ENCODE measurements around the gene SLC22A9. TPM values are rescaled to one million over a fixed set of nuclear protein-coding genes. Genes with fewer than 3 reads are reported as not detected.

SLC22A9 gene
- total and polyA plus RNA-seq, 10 of the 15 experiments (the other 5 are each of a cell fraction or from before 2014, with no cell fraction given): 0.03 to 0.06 TPM; not detected in 8

DNA sequence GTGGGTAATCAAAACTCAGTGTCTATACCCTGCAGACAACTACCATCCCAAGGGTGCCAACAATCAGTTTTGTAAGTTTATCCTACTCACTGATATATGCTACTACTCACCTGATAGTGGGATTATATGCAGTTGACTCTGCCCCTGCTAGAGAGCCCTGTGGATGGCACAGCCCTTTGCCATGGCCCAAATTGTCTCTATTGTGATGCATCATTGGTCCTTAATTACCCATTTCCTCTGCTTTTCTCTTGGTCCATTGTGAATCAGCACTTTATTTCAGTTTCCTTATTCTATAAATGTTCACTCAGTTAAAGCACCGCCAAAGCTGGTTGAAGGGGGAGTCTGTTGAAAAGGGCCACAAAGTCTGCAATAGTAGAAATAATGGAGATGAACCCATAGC, 79.1 kb downstream of the SLC22A9 start:
- H3K9ac ChIP-seq (ENCODE audit: control insufficient read depth, insufficient read depth, low read length): no peak overlapping the region
- no peaks in the 10 kb centered on the region for H3K79me2 ChIP-seq (ENCODE audit: control insufficient read depth, insufficient read depth, low read length)
- POLR2A ChIA-PET: no interaction called here
- H3K4me2 ChIP-seq (ENCODE audit: control insufficient read depth, insufficient read depth): no peak overlapping the region
- no peaks in the 10 kb centered on the region for H3K9me3 ChIP-seq (replicated peaks; ENCODE audit: control insufficient read depth, insufficient read depth, low read length)
- WGBS (ENCODE audit: insufficient coverage, insufficient replicate concordance, low lambda C conversion rate, missing lambda C conversion rate): 0% methylated on average over 1 of the region's 1 CpG
- H3K4me1 ChIP-seq (ENCODE audit: control insufficient read depth, insufficient read depth, low read length): no peaks in the 10 kb centered on the region
- no peak for FAIRE-seq
- CTCF ChIA-PET: no interaction called here
- no peaks in the 10 kb centered on the region for H3K36me3 ChIP-seq (ENCODE audit: control insufficient read depth in 2 of 2, insufficient read depth in 2 of 2, low read length in 1 of 2)
- in situ Hi-C loops (cut with MboI) (no loop called here), intact Hi-C loops (cut with micrococcal nuclease; ENCODE audit: unreplicated experiment) (no loop called here)
- no peak for ATAC-seq
- SMC1A ChIA-PET (ENCODE audit: uncharacterized antibody, unreplicated experiment): no interaction called here
- TF ChIP-seq WRNIP1 (IDR thresholded peaks at IDR 0.05; ENCODE audit: borderline replicate concordance, low read depth, low read length): no peak
- no peak for TF ChIP-seq NR2C2 (IDR thresholded peaks at IDR 0.05; ENCODE audit: borderline replicate concordance, control insufficient read depth, insufficient read length, low read depth)
- TF ChIP-seq BACH1 (IDR thresholded peaks at IDR 0.05; ENCODE audit: borderline replicate concordance): no peak
- no peak for TF ChIP-seq RBBP5 (conservative IDR thresholded peaks at IDR 0.05)
- TF ChIP-seq, protein P1, sequence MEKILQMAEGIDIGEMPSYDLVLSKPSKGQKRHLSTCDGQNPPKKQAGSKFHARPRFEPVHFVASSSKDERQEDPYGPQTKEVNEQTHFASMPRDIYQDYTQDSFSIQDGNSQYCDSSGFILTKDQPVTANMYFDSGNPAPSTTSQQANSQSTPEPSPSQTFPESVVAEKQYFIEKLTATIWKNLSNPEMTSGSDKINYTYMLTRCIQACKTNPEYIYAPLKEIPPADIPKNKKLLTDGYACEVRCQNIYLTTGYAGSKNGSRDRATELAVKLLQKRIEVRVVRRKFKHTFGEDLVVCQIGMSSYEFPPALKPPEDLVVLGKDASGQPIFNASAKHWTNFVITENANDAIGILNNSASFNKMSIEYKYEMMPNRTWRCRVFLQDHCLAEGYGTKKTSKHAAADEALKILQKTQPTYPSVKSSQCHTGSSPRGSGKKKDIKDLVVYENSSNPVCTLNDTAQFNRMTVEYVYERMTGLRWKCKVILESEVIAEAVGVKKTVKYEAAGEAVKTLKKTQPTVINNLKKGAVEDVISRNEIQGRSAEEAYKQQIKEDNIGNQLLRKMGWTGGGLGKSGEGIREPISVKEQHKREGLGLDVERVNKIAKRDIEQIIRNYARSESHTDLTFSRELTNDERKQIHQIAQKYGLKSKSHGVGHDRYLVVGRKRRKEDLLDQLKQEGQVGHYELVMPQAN (conservative IDR thresholded peaks at IDR 0.05): no peak
- no peak for TF ChIP-seq SPI1 (IDR thresholded peaks at IDR 0.05; ENCODE audit: borderline replicate concordance, insufficient read depth, low read depth, low read length)
- DNase-seq (ENCODE audit: low read depth, low spot score): no peak
- H3K4me3 ChIP-seq: no peak overlapping the region
- H4K20me1 ChIP-seq (ENCODE audit: control insufficient read depth, insufficient read depth): no peaks in the 10 kb centered on the region
- H3K27ac ChIP-seq (ENCODE audit: control insufficient read depth, insufficient read depth): no peak overlapping the region
- no peaks in the 10 kb centered on the region; a peak in 1 of 4 replicates for H3K27me3 ChIP-seq (replicated peaks in 1 of 2; ENCODE audit: control insufficient read depth in 2 of 2, insufficient read depth in 2 of 2, low read length in 1 of 2)
- RAD21 ChIA-PET (ENCODE audit: unreplicated experiment): no interaction called here
- H2AFZ ChIP-seq (ENCODE audit: control insufficient read depth, low read depth, low read length): no peak overlapping the region
- no TSS peak for BruUV-seq (replicated peaks)

DNA sequence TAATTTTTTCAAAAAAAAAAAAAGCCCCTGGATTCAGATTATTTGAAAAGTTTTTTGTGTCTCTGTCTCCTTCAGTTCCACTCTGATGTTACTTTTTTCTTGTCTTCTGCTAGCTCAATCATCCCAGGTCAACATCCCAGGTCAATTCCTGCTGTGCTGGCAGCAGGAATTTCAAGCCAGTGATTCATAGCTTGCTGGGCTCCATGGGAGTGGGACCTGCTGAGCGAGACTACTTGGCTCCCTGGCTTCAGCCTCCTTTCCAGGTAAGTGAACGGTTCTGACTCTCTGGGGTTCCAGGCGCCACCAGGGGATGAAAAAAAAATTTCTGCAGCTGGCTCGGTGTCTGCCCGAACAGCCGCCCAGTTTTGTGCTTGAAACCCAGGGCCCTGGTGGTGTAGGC, 90.0 kb downstream of the SLC22A9 start:
- ChIA-PET CTCF (interaction anchor here (1.1 kb wide), 1 partner anchor 20 kb away, joined by 4 read pairs; no protein-coding TSS in a partner anchor), RAD21 (ENCODE audit: unreplicated experiment) (no interaction called here), SMC1A (ENCODE audit: uncharacterized antibody, unreplicated experiment) (no interaction called here)
- no peak for TF ChIP-seq PAX8 (IDR thresholded peaks at IDR 0.05)
- TF ChIP-seq, protein P2, sequence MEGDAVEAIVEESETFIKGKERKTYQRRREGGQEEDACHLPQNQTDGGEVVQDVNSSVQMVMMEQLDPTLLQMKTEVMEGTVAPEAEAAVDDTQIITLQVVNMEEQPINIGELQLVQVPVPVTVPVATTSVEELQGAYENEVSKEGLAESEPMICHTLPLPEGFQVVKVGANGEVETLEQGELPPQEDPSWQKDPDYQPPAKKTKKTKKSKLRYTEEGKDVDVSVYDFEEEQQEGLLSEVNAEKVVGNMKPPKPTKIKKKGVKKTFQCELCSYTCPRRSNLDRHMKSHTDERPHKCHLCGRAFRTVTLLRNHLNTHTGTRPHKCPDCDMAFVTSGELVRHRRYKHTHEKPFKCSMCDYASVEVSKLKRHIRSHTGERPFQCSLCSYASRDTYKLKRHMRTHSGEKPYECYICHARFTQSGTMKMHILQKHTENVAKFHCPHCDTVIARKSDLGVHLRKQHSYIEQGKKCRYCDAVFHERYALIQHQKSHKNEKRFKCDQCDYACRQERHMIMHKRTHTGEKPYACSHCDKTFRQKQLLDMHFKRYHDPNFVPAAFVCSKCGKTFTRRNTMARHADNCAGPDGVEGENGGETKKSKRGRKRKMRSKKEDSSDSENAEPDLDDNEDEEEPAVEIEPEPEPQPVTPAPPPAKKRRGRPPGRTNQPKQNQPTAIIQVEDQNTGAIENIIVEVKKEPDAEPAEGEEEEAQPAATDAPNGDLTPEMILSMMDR (IDR thresholded peaks at IDR 0.05 in 2 of 3, conservative IDR thresholded peaks at IDR 0.05 in 1 of 3; ENCODE audit: control insufficient read depth in 2 of 3, extremely low read depth in 1 of 3, insufficient read depth in 1 of 3, low read depth in 3 of 3, low read length in 3 of 3): no peak
- no peak for TF ChIP-seq GATAD2B (conservative IDR thresholded peaks at IDR 0.05; ENCODE audit: low read depth)
- TF ChIP-seq YY1 (IDR thresholded peaks at IDR 0.05; ENCODE audit: low read depth, low read length): no peak
- no peak for TF ChIP-seq SIN3A (IDR thresholded peaks at IDR 0.05; ENCODE audit: low read depth, low read length)
- TF ChIP-seq ATF7 (IDR thresholded peaks at IDR 0.05; ENCODE audit: low read depth): no peak

More for the DNA sequence above, 90.0 kb downstream of the SLC22A9 start:
- 21% methylated on average over 6 of the region's 6 CpGs for WGBS (ENCODE audit: insufficient coverage, insufficient replicate concordance, low lambda C conversion rate, missing lambda C conversion rate)
- Histone ChIP-seq H4K20me1 (ENCODE audit: control insufficient read depth, insufficient read depth) (no peaks in the 10 kb centered on the region), H3K36me3 (ENCODE audit: control insufficient read depth in 2 of 2, insufficient read depth in 2 of 2, low read length in 1 of 2) (no peaks in the 10 kb centered on the region), H3K4me3 (no peak overlapping the region), H2AFZ (ENCODE audit: control insufficient read depth, low read depth, low read length) (no peak overlapping the region), H3K79me2 (ENCODE audit: control insufficient read depth, insufficient read depth, low read length) (no peaks in the 10 kb centered on the region), H3K27ac (ENCODE audit: control insufficient read depth, insufficient read depth) (no peak overlapping the region), H3K4me1 (ENCODE audit: control insufficient read depth, insufficient read depth, low read length) (no peaks in the 10 kb centered on the region), H3K9ac (ENCODE audit: control insufficient read depth, insufficient read depth, low read length) (no peak overlapping the region), H3K4me2 (ENCODE audit: control insufficient read depth, insufficient read depth) (no peak overlapping the region), H3K27me3 (replicated peaks in 1 of 2; ENCODE audit: control insufficient read depth in 2 of 2, insufficient read depth in 2 of 2, low read length in 1 of 2) (no peaks in the 10 kb centered on the region; a peak in 1 of 4 replicates), H3K9me3 (replicated peaks; ENCODE audit: control insufficient read depth, insufficient read depth, low read length) (no peaks in the 10 kb centered on the region)
- DNase-seq (ENCODE audit: low read depth, low spot score): no peak
- no peak for FAIRE-seq
- intact Hi-C loops (cut with micrococcal nuclease; ENCODE audit: unreplicated experiment): no loop called here
- in situ Hi-C loops (cut with MboI): no loop called here
- no peak for ATAC-seq
- POLR2A ChIA-PET: no interaction called here
- BruUV-seq (replicated peaks): no TSS peak
